HG03280 (cell line): ENCODE data around the gene DGKQ.
"Not testable (repeated sequence)": the region's sequence is repeated elsewhere in the genome, so short reads cannot be mapped to it uniquely, and the experiment has no call there.

Experiments used
- ATAC-seq: cut with Tn5 transposase; IDR thresholded peaks from one replicate; pipeline ENCODE4 v1.9.1; 2021; ENCODE audit warnings: mild to moderate bottlenecking, moderate library complexity; ENCODE audit not compliant: unreplicated experiment

The DGKQ gene

DNA sequence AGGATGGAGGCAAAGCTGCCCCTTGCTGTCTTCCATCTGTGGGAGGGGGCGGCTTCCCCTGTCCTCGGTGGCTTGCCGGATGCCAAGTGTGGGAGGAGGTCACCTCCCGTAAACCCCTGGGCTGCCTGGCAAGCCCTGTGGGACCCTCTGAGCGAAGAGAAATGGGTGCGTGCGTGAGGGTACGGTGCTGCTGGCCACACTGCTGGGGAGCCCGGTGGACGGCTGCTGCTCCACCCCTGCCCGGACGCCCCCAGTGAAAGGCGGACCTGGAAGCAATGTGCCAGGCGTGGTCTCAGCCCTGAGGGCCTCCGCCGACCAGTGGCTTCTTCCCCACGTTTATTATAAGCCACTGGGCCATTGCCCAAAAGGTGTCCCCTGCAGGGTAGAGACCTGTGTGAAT, 8.9 kb upstream of the DGKQ start:
- no peak for ATAC-seq

DNA sequence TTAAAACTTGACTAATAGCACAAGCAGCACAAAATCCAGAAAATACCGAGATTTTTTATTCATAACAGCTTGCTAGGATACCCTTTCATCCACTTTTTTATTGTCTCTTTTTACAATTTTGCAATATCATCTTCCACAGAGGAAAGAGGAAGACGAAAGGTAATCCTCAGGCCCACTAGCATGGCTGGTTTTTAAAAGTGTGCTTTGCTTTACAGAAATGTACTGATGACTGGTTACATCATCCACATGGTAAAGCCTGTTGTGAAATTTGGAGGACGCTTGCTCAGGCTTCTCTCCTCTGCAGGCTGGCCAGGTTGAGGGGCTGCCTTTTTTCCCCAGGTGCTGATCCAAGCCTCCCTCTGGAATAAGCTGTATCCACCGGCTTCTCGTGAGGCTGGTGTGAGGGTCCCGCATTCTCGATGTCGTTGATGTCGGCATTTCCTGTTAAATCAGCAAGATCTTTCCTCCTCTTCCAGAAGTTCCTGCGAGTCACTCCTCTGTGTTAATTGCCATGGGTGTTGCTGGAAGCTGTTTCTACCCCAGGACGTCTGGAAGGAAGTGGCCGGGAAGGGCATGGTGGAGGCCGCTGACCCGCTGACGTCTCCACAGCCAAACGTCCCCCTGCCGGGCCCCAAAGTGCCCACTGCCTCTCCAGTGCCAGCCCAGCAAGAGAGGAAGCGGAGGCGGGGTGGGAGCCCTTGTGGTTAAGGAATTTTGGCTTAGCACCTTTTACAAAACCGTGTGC, 5.8 kb upstream of the DGKQ start:
- ATAC-seq: no peak

DNA sequence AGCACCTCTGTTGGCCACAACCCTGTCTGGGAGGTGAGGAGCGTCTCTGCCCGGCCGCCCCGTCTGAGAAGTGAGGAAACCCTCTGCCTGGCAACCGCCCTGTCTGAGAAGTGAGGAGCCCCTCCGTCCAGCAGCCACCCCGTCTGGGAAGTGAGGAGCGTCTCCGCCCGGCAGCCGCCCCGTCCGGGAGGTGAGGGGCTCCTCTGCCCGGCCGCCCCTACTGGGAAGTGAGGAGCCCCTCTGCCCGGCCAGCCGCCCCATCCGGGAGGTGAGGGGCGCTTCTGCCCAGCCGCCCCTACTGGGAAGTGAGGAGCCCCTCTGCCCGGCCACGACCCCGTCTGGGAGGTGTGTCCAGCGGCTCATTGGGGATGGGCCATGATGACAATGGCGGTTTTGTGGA, 2.6 kb upstream of the DGKQ start:
- not testable (repeated sequence) for ATAC-seq

DNA sequence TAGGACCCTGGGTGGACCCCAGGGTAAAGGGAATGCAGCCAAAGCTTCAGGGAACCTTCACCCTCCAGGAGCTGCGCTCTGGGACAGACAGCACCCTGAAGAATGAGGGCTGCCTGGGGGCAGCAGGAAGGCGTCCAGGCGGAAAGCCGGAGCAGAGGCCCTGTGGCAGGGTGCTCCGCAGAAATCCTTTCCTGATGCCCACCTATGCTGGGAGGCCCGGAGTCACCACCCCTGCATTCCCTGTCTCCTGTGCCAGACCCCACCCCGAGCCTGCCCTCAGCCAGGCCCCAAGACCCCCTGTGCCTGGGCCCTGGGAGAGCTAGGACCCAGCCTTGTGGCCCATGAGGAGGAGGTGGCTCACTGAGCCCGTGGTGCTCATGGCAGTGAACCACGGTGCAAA, 1.3 kb upstream of the DGKQ start:
- ATAC-seq: no peak

DNA sequence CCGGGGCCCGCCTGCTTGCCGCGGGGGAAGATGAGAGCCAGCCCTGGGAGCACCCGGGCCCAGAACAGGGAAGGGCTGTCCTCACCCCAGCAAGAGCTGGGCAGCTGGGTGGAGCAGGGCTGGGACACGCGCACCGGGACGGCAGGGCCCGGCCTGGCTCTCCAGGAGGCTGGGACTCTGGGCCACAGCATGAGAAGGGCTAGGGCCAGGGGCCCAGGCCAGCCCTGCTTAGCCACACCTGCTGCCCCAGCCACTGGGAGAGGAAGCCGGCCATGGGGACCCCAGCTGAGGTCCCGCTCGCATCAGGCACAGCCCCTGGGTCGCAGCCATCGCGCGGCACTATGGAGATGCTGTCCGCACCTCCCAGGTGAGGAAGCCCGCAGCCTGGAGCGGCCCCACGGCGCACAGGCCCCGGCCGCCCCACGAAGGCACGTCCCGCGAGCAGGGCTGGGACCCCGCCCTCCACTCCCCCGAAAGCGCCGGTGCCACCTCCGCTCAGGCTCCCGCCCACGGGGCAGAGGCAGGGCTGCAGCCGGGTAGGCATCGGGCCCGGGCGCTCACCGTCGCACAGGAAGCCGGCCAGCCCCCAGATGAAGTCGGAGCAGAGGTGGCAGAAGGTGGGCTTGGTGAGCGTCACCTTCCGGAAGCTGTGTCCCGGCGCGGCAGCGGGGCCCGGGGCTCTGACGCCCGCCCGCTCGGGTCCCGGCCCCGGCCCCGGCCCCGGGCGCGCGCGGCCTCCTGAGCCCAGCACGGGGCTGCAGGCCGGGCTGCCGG, 531 bp downstream of the DGKQ start:
- ATAC-seq: peak; percentile 44

DNA sequence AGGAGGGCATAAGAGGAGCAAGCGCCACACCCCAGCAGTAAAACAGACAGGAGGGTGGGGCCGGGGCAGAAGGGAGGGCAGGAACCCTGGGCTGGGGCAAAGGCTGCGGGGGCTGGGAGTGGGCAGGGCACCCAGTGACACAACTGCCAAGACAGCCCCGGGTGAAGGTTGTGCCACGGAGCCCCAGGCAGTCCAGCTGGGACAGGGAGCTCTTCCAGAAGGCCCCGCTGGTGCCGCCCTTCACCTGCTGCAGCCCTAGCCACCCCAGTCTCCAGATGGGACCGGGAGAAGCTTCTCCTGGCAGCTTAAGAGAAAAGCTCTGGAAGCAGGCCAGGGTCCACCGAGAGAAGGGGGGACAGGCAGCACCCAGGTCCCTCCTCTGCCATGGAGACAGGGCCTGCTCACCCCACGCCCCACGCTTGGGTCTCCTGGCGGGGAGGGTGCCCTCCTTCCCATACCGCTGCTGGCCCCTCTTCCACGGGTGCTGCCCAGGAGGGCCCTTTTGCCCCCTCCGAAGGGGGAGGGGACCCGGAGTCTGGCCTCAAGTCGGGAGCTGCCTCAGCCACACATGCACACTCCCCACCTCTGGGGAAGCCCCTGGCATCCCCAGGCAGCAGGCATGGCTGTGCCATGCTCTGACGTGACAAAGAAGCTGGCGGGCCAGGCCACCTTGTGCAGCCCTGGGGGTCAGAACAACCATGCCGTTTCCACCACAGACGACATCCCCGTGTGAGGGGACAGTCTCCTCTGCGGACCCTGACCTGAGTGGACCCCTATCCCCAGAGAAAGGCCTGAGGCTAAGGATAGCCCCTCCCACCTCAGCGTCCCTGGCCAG, 1.5 kb downstream of the DGKQ start:
- no peak for ATAC-seq

DNA sequence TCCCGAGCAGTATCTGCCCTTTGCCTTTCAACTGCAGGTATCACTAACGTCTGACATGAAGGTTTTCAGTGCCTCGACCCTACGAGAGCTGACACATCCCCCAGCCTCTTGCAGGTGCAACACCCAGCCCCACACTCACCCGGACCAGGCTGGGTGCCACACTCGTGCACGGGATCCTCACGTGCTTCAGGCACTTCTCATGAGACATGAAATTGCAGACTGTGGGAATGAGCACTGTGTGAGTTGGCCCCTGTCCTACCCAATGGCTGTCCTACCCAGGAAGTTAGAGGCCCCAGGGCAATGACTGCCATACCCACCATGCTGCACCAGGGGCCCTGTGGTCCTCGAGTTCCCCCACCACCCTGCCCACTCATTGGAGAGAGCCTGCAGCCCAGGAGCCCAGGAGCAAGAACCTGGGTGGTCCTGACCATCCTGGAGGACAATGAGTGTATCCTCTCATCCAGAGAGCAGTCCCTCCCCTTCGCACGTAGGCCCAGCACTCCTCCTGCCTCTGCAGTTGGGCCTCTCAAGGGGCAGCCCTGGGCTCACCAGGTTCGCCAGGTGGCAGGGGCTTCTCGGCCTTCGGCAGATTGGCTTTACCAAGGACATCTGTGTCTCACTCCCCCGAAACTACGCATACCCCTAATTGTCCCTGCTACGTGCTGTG, 2.4 kb downstream of the DGKQ start:
- no peak for ATAC-seq

DNA sequence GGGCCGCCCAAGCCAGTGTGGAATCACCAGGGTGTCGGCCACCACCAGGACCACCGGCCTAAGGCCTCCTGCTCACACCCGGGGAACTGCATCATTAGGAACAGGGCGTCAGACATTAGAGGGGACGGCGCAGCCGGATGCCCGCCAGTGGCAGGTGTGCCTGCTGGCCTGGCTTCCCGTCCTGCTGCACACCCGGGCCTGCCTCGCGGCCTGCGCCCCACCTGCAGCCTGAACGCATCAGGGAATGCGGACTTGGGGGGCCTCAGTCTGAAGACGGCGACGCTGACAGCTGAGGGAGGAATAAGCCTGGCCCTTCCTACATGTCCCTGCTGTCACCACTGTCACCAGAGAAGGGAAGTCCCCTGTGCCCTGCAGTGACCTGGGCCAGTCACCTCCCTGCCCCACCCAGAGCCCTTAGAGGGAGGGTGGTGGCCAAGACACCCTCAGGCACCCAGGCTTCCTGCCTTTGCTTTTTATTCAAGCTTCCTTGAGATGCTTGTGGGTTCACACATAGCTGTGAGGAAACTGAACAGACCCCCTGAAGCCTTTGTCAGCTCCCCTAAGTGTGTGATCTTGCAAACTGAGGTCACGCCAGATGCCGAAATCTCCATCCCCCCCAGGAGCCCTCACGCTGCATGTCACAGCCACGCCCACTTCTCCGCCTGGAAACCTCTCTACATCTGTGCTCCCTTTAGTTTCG, 3.2 kb downstream of the DGKQ start:
- no peak for ATAC-seq

DNA sequence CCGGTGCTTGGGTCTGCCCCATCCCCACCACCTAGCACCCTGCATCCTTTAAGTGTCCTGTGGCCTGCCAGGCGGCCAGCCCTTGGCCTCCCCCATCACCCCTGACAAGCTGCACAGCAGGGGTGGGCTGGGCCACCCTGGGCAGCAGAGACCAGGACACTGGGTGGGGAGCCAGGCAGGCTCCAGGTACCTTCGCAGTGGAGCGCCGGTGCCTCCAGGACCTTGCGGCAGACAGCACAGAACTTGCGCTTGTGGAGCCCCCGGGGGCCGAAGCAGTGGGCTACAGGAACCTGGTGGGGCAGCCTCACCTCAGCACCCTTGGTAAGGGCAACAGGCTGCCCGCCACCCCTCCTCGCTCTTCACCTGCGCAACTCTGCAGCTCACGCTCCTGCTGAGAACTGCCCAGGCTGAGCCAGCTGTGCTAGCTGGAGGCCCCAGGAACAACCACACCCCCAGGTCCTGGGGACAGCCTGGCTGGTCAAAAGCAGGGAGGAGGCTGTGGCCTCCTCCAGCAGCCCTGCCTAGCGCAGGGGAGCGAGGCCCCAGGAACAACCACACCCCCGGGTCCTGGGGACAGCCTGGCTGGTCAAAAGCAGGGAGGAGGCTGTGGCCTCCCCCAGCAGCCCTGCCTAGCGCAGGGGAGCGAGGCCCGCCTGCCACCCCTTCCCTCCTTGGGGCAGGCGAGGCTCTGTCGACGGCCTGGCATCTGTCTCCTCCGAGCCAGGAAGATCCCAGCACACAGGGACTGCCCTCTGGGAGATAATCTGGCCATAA, 4.6 kb downstream of the DGKQ start:
- no peak for ATAC-seq

DNA sequence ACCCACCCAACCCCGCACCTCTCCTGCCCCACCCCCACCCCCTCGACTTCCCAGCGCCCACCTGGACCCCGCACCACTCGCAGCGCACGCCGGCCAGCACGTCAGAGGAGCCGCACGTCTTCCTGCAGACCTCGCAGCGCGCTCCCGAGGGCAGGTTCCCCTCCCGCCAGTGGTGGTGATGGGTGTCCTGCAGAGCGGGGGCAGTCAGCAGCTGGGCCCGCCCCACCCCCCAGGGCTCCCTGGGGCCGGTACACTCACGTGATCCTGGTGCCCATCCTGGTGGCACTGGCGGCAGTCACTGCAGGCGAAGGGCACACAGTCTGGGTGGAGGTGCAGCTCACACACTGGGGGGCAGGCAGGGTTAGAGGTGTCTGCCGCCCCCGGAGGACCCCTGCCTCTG, 5.1 kb downstream of the DGKQ start:
- no peak for ATAC-seq

DNA sequence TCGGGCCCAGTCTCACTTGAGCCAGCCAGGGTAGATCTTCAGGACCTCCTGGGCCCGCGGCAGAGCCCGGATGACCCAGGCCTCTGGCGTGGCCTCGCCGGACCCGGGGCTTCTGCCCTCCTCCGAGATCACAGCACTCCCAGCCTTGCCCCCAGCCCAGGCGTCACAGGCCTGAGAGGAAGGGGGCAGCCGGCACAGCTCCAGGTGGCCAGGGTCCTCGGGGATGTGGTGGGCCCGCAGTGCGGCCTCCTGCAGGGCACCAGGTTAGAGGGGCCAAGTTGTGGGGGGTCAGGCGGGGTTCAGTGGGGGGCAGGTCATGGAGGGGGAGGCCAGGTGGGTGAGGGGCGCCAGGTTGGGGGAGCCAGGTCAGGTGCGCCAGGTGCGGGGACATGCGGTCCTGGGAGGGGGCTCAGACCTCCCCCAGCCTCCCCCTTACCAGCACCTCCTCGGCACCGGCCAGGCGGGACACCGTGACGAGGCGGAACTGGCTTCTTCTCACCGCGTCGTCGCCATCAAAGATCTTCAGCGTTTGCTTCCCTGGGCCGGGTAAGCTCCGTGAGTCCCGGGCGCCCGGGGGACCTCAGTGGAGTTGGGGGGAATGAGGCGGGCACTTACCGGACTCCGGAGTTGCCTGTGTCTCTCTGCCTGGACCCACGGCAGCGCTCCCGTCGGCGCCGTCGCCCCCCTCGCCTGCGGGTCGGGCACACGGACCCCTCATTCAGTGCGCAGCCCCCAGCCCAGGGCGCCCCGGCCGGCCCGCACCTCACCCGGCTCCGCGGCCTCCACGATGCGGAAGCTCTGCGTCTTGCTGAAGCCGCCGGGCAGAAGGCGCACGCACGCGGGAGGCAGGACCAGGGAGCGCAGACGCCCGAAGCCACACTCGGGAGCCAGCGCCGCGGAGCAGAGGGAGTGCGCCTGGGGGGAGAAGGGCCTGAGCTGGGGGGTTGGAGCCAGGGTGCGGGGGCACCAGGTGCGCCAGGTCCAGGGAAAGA, 6.0 kb downstream of the DGKQ start:
- no peak for ATAC-seq

DNA sequence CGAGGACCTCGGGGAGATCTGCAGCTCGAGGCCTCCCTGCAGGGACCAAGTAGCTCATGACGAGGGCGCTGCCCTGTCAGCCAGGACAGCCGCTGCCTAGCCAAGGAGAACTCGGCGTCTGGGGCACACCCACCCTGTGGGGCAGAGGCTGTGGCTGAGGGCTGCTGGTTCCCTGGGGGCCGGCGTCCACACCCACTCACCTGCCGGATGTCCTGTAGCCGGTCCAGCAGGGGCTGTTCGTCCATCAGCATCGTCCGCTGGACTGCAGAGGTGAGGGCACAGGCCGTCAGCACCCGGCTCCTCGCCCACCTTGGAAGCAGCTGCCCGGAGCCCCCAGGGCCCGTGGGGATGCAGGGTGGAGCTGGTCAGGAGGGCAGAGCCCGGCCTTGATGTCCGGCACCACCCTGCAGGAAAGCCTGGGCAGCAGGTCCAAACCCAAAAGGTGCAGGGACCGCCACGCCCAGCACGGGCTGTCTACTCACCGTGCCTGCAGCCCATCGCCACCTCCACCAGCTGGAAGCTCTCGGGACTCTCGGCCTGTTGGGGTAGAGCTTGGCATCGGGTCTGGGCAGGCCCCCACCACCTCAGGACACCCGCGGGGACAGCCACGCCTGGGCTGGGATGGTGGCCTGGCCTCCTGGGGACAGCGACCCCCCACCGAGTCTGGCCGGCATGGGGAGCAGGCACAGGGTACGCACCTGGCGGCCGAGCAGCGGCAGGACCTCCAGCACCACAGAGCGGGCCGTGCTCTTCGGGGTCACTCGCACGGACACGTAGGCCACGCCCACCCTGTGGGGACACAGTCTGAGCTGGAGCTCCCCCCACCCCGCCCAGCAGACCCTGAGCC, 6.9 kb downstream of the DGKQ start:
- ATAC-seq: no peak

DNA sequence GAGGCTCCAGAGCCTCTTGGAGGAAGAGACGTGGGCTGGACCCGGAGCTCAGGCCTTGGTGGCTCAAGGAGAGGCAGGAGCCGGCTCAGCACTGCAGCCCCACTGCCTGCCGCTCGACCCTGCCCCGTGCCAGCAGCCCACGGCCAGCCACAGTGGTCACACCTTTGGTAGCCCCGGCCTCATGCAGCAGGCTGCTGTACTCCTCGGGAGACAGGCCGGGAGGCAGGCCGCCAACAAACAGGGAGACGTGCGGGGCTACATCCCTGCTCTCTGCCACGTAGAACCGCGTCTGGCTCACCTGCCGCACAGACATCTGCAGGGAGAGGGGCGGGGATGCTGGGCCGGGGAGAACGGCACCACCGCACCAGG, 7.6 kb downstream of the DGKQ start:
- no peak for ATAC-seq

DNA sequence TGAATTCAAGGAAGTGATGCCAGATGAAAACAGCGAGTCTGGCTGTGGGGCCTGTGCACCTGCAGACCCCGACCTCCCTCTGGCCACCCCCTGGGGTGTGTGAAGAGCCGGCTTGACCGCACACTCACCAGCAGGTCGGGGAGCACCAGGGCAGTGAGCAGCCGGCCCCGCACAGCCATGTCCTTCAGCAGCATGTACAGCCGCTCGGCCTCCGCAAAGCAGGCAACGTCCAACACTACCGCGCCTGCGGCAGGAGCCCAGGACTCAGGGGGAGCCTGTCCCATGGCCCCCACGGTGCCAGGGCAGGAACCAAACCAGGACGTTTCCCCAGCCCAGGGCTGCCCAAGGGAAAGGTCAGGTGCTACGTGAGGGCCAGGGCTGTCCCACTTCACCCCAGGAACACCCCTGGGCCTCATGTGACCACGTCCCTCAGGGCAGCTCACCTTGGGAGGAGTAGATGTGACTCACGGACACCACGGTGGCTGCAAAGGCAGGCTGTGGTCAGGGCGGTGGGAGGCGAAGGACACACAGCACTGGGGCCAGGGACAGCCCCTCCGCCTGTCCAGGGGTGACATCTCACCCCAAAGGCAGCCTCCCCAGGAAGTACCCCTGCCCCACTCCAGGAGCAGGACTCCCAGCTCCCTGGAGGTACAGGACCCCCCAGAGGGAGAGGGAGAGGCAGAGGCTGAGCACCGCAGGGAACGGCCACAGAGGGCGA, 8.2 kb downstream of the DGKQ start:
- ATAC-seq: no peak

DNA sequence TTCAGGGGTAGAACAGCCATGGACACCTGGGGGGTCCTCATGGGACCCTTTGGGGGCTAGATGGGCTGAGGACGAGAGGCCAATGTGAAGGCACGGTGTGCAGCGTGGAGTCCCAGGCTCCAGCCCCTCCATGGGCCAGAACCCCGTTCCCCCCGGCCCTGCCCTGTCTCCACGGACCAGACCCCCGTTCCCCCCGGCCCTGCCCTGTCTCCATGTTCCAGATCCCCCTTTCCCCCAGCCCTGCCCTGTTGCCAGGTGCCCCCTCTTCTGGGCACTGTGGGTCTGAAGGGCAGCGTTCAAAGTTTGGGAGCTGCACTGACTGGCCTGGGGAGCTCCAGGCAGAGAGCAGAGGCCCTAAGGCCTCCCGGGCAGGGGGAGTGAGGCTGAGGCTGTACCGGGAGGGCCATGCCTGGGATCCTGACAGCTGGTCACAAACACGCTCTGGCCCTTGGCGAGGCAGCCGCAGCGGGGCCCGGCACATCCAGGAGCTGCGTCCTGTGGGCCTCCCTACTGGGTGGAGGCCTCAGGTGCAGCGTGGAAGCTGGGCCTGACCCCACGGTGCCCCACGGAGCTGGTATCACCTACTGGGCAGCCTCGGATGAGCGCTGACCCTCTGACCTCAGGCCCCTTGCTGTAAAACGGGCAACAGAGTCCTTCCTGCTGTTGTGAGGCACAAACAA, 8.9 kb downstream of the DGKQ start:
- no peak for ATAC-seq
